H1 (cell line): ENCODE measurements around the gene TRIAP1. TPM values are rescaled to one million over a fixed set of nuclear protein-coding genes. Genes with fewer than 3 reads are reported as not detected.

Source experiments
- CTCF ChIA-PET: fragments of 300-600 bp; sonication (Branson Sonifier 250); formaldehyde crosslinking; loops from one replicate; lab custom pipeline; 2021; ENCODE audit not compliant: partially characterized antibody; lab: Charles Lee
- POLR2A ChIA-PET: fragments of 300-600 bp; sonication (Branson Sonifier 250); formaldehyde crosslinking; loops from one replicate; lab custom pipeline; 2021; ENCODE audit warnings: inconsistent platforms; ENCODE audit not compliant: partially characterized antibody; lab: Charles Lee
- DNase-seq, 2 experiments: peaks; one replicate each; pipeline versions ENCODE4 v3.0.0 to v3.0.0-alpha.2; 2010 to 2022; ENCODE audit warnings: low spot score in 2 of 2, low read depth in 1 of 2, mixed read lengths in 1 of 2
- FAIRE-seq: peaks from 2 replicates; lab custom pipeline; 2011; peaks lifted over from hg19 to GRCh38; lab: Jason Lieb, UNC
- H2AFZ ChIP-seq: 2 replicates; pipeline ENCODE4 v1.8.1; 2012; ENCODE audit warnings: low read length, inconsistent platforms
- H2AK5ac ChIP-seq: 2 replicates; pipeline ENCODE4 v1.6.1; 2013; ENCODE audit warnings: low read depth, low read length
- H2BK120ac ChIP-seq: replicated peaks from 2 replicates; pipeline ENCODE3; 2013; ENCODE audit warnings: low read depth, low read length, inconsistent platforms
- H2BK12ac ChIP-seq: 2 replicates; pipeline ENCODE4 v1.6.1; 2013; ENCODE audit warnings: low read depth, low read length
- H2BK15ac ChIP-seq: 2 replicates; pipeline ENCODE4 v1.6.1; 2013; ENCODE audit warnings: low read length
- H2BK20ac ChIP-seq: 2 replicates; pipeline ENCODE4 v1.6.1; 2013; ENCODE audit warnings: low read length
- H2BK5ac ChIP-seq: 2 replicates; pipeline ENCODE4 v1.6.1; 2013; ENCODE audit warnings: low read depth, low read length
- H3K14ac ChIP-seq: 2 replicates; pipeline ENCODE4 v1.6.1; 2013; ENCODE audit warnings: inconsistent platforms; ENCODE audit not compliant: insufficient read length
- H3K18ac ChIP-seq: 2 replicates; pipeline ENCODE4 v1.6.1; 2013; ENCODE audit warnings: low read length; ENCODE audit errors: extremely low read depth
- H3K23ac ChIP-seq: 2 replicates; pipeline ENCODE4 v1.6.1; 2013; ENCODE audit warnings: inconsistent platforms; ENCODE audit not compliant: insufficient read length
- H3K23me2 ChIP-seq: 2 replicates; pipeline ENCODE4 v1.6.1; 2013; ENCODE audit warnings: low read depth, low read length
- H3K27ac ChIP-seq: 2 replicates; pipeline ENCODE4 v1.6.1; 2011; ENCODE audit warnings: low read depth, low read length, inconsistent platforms
- H3K27me3 ChIP-seq, 4 experiments: replicated peaks in 1 of 4; 1 replicate in 1 of 4; 2 replicates in 3 of 4; pipeline versions ENCODE4 v1.6.1 to v1.8.1; 2011 to 2013; ENCODE audit warnings: low read length in 3 of 4, mild to moderate bottlenecking in 3 of 4, inconsistent platforms in 2 of 4, mixed read lengths in 2 of 4, moderate library complexity in 1 of 4; ENCODE audit not compliant: control insufficient read depth in 3 of 4, insufficient read depth in 3 of 4; ENCODE audit errors: extremely low read depth in 1 of 4
- H3K36me3 ChIP-seq, 4 experiments: 2 replicates each; pipeline versions ENCODE4 v1.6.1 to v1.8.1; 2011 to 2013; ENCODE audit warnings: mild to moderate bottlenecking in 4 of 4, low read length in 3 of 4, moderate library complexity in 2 of 4, control low read depth in 1 of 4, inconsistent platforms in 1 of 4; ENCODE audit not compliant: insufficient read depth in 4 of 4, control insufficient read depth in 2 of 4
- H3K4ac ChIP-seq: replicated peaks from 2 replicates; pipeline ENCODE3; 2013; ENCODE audit warnings: low read length, low read depth, mixed read lengths, inconsistent platforms; ENCODE audit not compliant: insufficient read length
- H3K4me1 ChIP-seq, 4 experiments: replicated peaks in 1 of 4; 1 replicate in 1 of 4; 2 replicates in 3 of 4; pipeline versions ENCODE4 v1.6.1 to v1.8.1; 2011 to 2013; ENCODE audit warnings: low read length in 3 of 4, inconsistent platforms in 2 of 4, mixed read lengths in 1 of 4; ENCODE audit not compliant: insufficient read depth in 4 of 4, control insufficient read depth in 3 of 4
- H3K4me2 ChIP-seq, 2 experiments: 2 replicates each; pipeline versions ENCODE4 v1.6.1 to v1.8.1; 2011 to 2013; ENCODE audit warnings: low read depth in 2 of 2, low read length in 2 of 2, control low read depth in 1 of 2, inconsistent platforms in 1 of 2, mild to moderate bottlenecking in 1 of 2; ENCODE audit not compliant: insufficient read depth in 1 of 2
- H3K4me3 ChIP-seq, 4 experiments: fragments of 200-600, 300-600 bp in 1 of 4; sonication (generic), shearing (Covaris generic), sonication (Bioruptor Twin) in 1 of 4; 2 replicates each; pipeline versions ENCODE4 v1.5.1 to v1.8.1; 2011 to 2016; ENCODE audit warnings: low read length in 4 of 4, low read depth in 3 of 4, control low read depth in 2 of 4, inconsistent platforms in 2 of 4, mild to moderate bottlenecking in 2 of 4, mixed read lengths in 1 of 4, moderate library complexity in 1 of 4; ENCODE audit not compliant: insufficient read depth in 2 of 4; ENCODE audit errors: extremely low read depth in 1 of 4
- H3K56ac ChIP-seq: replicated peaks from 2 replicates; pipeline ENCODE3; 2013; ENCODE audit warnings: low read depth, mild to moderate bottlenecking, mixed read lengths, low read length, inconsistent platforms; ENCODE audit not compliant: insufficient read length
- H3K79me1 ChIP-seq: 2 replicates; pipeline ENCODE4 v1.6.1; 2013; ENCODE audit warnings: low read depth, low read length, control low read depth
- H3K79me2 ChIP-seq, 2 experiments: 2 replicates each; pipeline versions ENCODE4 v1.6.1 to v1.8.1; 2012 to 2013; ENCODE audit warnings: low read length in 2 of 2, mild to moderate bottlenecking in 2 of 2, inconsistent platforms in 1 of 2; ENCODE audit not compliant: insufficient read depth in 2 of 2, control insufficient read depth in 1 of 2
- H3K9ac ChIP-seq, 4 experiments: replicated peaks in 1 of 4; 1 replicate in 1 of 4; 2 replicates in 3 of 4; pipeline versions ENCODE4 v1.6.1 to v1.8.1; 2011 to 2013; ENCODE audit warnings: low read depth in 3 of 4, low read length in 3 of 4, control low read depth in 2 of 4, mild to moderate bottlenecking in 2 of 4, moderate library complexity in 2 of 4, inconsistent platforms in 1 of 4; ENCODE audit errors: extremely low read depth in 1 of 4
- H3K9me3 ChIP-seq, 2 experiments: 2 replicates each; pipeline versions ENCODE4 v1.6.1 to v1.8.1; 2012 to 2013; ENCODE audit warnings: mild to moderate bottlenecking in 2 of 2, moderate library complexity in 2 of 2, control low read depth in 1 of 2, inconsistent platforms in 1 of 2, low read depth in 1 of 2, low read length in 1 of 2, mixed read lengths in 1 of 2; ENCODE audit not compliant: insufficient read depth in 2 of 2
- H4K20me1 ChIP-seq, 2 experiments: replicated peaks in 1 of 2; 2 replicates each; pipeline versions ENCODE3 to v1.8.1; 2011 to 2013; ENCODE audit warnings: inconsistent platforms in 2 of 2, low read length in 2 of 2, mild to moderate bottlenecking in 1 of 2; ENCODE audit not compliant: insufficient read depth in 2 of 2, control insufficient read depth in 1 of 2
- H4K5ac ChIP-seq: 2 replicates; pipeline ENCODE4 v1.6.1; 2013; ENCODE audit warnings: low read length, low read depth, mixed read lengths, inconsistent platforms; ENCODE audit not compliant: insufficient read length
- H4K8ac ChIP-seq: 2 replicates; pipeline ENCODE4 v1.8.0; 2013; ENCODE audit warnings: mild to moderate bottlenecking, moderate library complexity, low read length, inconsistent platforms; ENCODE audit not compliant: insufficient read depth; ENCODE audit errors: extremely low read depth
- H4K91ac ChIP-seq: replicated peaks from 2 replicates; pipeline ENCODE3; 2013; ENCODE audit warnings: low read length, mixed read lengths, inconsistent platforms; ENCODE audit not compliant: insufficient read length
- ASH2L ChIP-seq: fragments of 200-600, 300-600 bp; sonication (generic); IDR thresholded peaks from one replicate; pipeline ENCODE4 v1.7.1; 2017; ENCODE audit warnings: low read length
- BACH1 ChIP-seq: IDR thresholded peaks from 2 replicates; pipeline ENCODE4 v1.6.1; 2012; ENCODE audit warnings: low read length, improper control_type of control experiment
- CREB1 ChIP-seq: IDR thresholded peaks from 2 replicates; pipeline ENCODE4 v1.6.1; 2012; ENCODE audit warnings: inconsistent platforms
- E2F6 ChIP-seq: IDR thresholded peaks from 2 replicates; pipeline ENCODE4 v1.6.1; 2012; ENCODE audit warnings: inconsistent platforms
- EP300 ChIP-seq, 2 experiments: IDR thresholded peaks; 1 replicate in 1 of 2; 2 replicates in 1 of 2; pipeline ENCODE4 v1.6.1; 2011 to 2012; ENCODE audit warnings: low read depth in 2 of 2, low read length in 2 of 2, mild to moderate bottlenecking in 2 of 2, borderline replicate concordance in 1 of 2, inconsistent platforms in 1 of 2, moderate library complexity in 1 of 2
- POLR2A ChIP-seq, 2 experiments: IDR thresholded peaks; 1 replicate in 1 of 2; 2 replicates in 1 of 2; pipeline ENCODE4 v1.6.1; 2011; ENCODE audit warnings: low read depth in 2 of 2, low read length in 2 of 2, mild to moderate bottlenecking in 2 of 2; ENCODE audit errors: control extremely low read depth in 1 of 2
- POLR2AphosphoS5 ChIP-seq: IDR thresholded peaks from 2 replicates; pipeline ENCODE4 v1.6.1; 2011; ENCODE audit warnings: low read depth, low read length
- RNF2 ChIP-seq: fragments of 200-900, 300-1000 bp; sonication (generic); IDR thresholded peaks from 2 replicates; pipeline ENCODE4 v1.7.1; 2016; ENCODE audit warnings: borderline replicate concordance, low read depth, mild to moderate bottlenecking, antibody characterized with exemption, low read length; ENCODE audit not compliant: poor library complexity, severe bottlenecking; ENCODE audit errors: missing control alignments
- YY1 ChIP-seq: IDR thresholded peaks from 2 replicates; pipeline ENCODE4 v1.6.1; 2011; ENCODE audit warnings: low read depth, mild to moderate bottlenecking, low read length
- WGBS, 2 experiments: shearing (Covaris generic) in 1 of 2; methylation state at CpG; one replicate each; pipeline versions ENCODE4 v1.1.6 to v1.1.7; 2013 to 2015; ENCODE audit warnings: low lambda C conversion rate in 2 of 2, mixed read lengths in 2 of 2, inconsistent platforms in 1 of 2, low coverage in 1 of 2, missing lambda C conversion rate in 1 of 2; ENCODE audit not compliant: insufficient replicate concordance in 2 of 2, insufficient coverage in 1 of 2, insufficient read length in 1 of 2; ENCODE audit errors: extremely low coverage in 1 of 2, missing lambda C conversion rate in 1 of 2; 5-methylcytosine and 5-hydroxymethylcytosine counted together
- polyA plus RNA-seq, 7 experiments: library from polyadenylated mRNA; depleted of rRNA in 3 of 7; stranded (reverse) in 5 of 7; unstranded in 2 of 7; fragments of >200 nt in 5 of 7; fragments of 200-250 nt in 2 of 7; gene quantifications; 1 replicate in 5 of 7; 2 replicates in 1 of 7; 4 replicates in 1 of 7; pipeline versions ENCODE4 v1.2.1 to v1.2.3, GENCODE V29; 2011 to 2013; ENCODE audit warnings: missing spikeins in 2 of 7, mixed read lengths in 2 of 7
- total RNA-seq: library from RNA; stranded (reverse); fragmentation: NEBNext Ultra II Directional; extraction: Animal tissue kit (Norgen Biotek cat#: 25700); gene quantifications from 2 replicates; pipeline ENCODE4 v1.2.1, GENCODE V29; 2021

TRIAP1 gene
- total and polyA plus RNA-seq, 2 of the 8 experiments (the other 6 are each of a cell fraction or from before 2014, with no cell fraction given) = 42.0 to 63.4 TPM

- Histone ChIP-seq H3K9ac (no peak overlapping the region; a peak in 1 of 7 replicates), H2AFZ (no peak overlapping the region), H3K56ac (no peak overlapping the region), H3K4me2 (no peak overlapping the region), H3K23ac (no peak overlapping the region), H2BK15ac (no peak overlapping the region), H3K23me2 (peaks cover 2% of the 10 kb centered on the region; the same call in 1 of the 2 replicates), H3K4me1 (peaks cover 0 to 5% (median 0%) of the 10 kb centered on the region in 4 experiments; a peak in 2 of 7 replicates), H4K91ac (no peak overlapping the region), H2BK5ac (no peak overlapping the region), H3K4ac (no peak overlapping the region), H3K27ac (no peak overlapping the region), H2AK5ac (no peak overlapping the region), H3K18ac (no peak overlapping the region), H3K36me3 (no peaks in the 10 kb centered on the region), H2BK120ac (no peak overlapping the region), H2BK12ac (no peak overlapping the region), H2BK20ac (no peak overlapping the region), H3K9me3 (no peaks in the 10 kb centered on the region), H3K79me2 (no peaks in the 10 kb centered on the region), H3K4me3 (no peak overlapping the region), H3K14ac (no peak overlapping the region), H4K8ac (no peak overlapping the region), H3K79me1 (no peaks in the 10 kb centered on the region), H3K27me3 (no peaks in the 10 kb centered on the region), H4K20me1 (peaks cover 0 to 1% of the 10 kb centered on the region in 2 experiments), H4K5ac (no peak overlapping the region)
- ChIA-PET POLR2A (interaction anchor here (0.6 to 18.7 kb wide), 10 partner anchors 8 to 204 kb away, joined by 3 to 365 read pairs (median 4); partner anchors contain the start of genes DYNLL1, GATC, RNU4-1 and RNU4-2), CTCF (interaction anchor here (0.6 to 1.2 kb wide), 8 partner anchors 9 to 1469 kb away, joined by 3 to 4 read pairs (median 3); partner anchors contain the start of gene SIRT4)
- FAIRE-seq = no peak
- DNase-seq = no peak
- 43% methylated on average over 2 of the region's 2 CpGs; no CpG with 5 or more reads in 1 of the 2 experiments for WGBS, 2 experiments
- TF ChIP-seq BACH1 = no peak
- TF ChIP-seq ASH2L = no peak
- no peak for TF ChIP-seq POLR2AphosphoS5
- TF ChIP-seq E2F6 = no peak
- TF ChIP-seq EP300 (IDR thresholded peaks at IDR 0.05; ENCODE audit: borderline replicate concordance in 1 of 2, low read depth in 2 of 2, low read length in 2 of 2) = no peak
- TF ChIP-seq RNF2 = no peak
- no peak for TF ChIP-seq CREB1
- TF ChIP-seq YY1 = no peak
- no peak for TF ChIP-seq POLR2A (IDR thresholded peaks at IDR 0.05; ENCODE audit: control extremely low read depth in 1 of 2, low read depth in 2 of 2, low read length in 2 of 2)
These were observed 28.4 kb upstream of the TRIAP1 start for GRCh38 chr12:120474616-120474960.
